K562 (cell line): ENCODE results near the gene MYO1H. TPM values are rescaled to one million over a fixed set of nuclear protein-coding genes. Genes with fewer than 3 reads are reported as not detected.

Experiments
- CBX5 ChIP-seq: IDR thresholded peaks from 2 replicates; pipeline ENCODE4 v1.6.1; 2014; ENCODE audit warnings: low read depth, borderline replicate concordance
- JUND ChIP-seq, 2 experiments: IDR thresholded peaks; 2 replicates in 1 of 2; 3 replicates in 1 of 2; pipeline ENCODE4 v1.6.1; 2011; ENCODE audit warnings: borderline replicate concordance in 2 of 2, low read depth in 2 of 2, low read length in 2 of 2, improper control_type of control experiment in 1 of 2, missing biosample characterization in 1 of 2, missing genetic modification characterization in 1 of 2, missing genetic modification reagents in 1 of 2
- KDM1A ChIP-seq, 2 experiments: fragments of 450-650 bp; IDR thresholded peaks; 2 replicates each; pipeline ENCODE4 v1.6.1; 2016; ENCODE audit warnings: mild to moderate bottlenecking in 2 of 2
- RAD21 ChIP-seq, 2 experiments: fragments of 250-450 bp in 1 of 2; fragments of 450-650 bp in 1 of 2; sonication (Bioruptor Pico) in 1 of 2; formaldehyde crosslinking in 1 of 2; IDR thresholded peaks in 1 of 2; conservative IDR thresholded peaks in 1 of 2; 2 replicates each; pipeline versions ENCODE4 v1.4.0 to v1.8.0; 2020 to 2022; ENCODE audit warnings: mild to moderate bottlenecking in 2 of 2, moderate library complexity in 1 of 2
- SMC3 ChIP-seq: conservative IDR thresholded peaks from 2 replicates; pipeline ENCODE4 v1.6.1; 2011; ENCODE audit warnings: low read depth, low read length, improper control_type of control experiment; ENCODE audit not compliant: insufficient read depth
- polyA plus RNA-seq, 8 experiments: library from polyadenylated mRNA; depleted of rRNA in 4 of 8; stranded (reverse) in 5 of 8; unstranded in 3 of 8; fragments of >200 nt; fragmentation: Nextera tagmentation in 2 of 8; fragmentation: Illumina TruSeq in 1 of 8; extraction: Ambion mirVana in 2 of 8; extraction: Trizol in 1 of 8; gene quantifications; 2 replicates each; pipeline versions ENCODE4 v1.2.1 to v1.2.3, GENCODE V29; 2011 to 2014; ENCODE audit warnings: inconsistent platforms in 1 of 8, missing spikeins in 1 of 8
- total RNA-seq, 7 experiments: library from RNA; depleted of rRNA in 6 of 7; stranded (reverse); fragments of >200 nt in 6 of 7; fragmentation: Illumina TruSeq in 2 of 7; extraction: Trizol in 2 of 7; gene quantifications; 2 replicates each; pipeline versions ENCODE4 v1.2.1 to v1.2.3, GENCODE V29; 2011 to 2021; ENCODE audit warnings: low replicate concordance in 1 of 7
- TF ChIP-seq, protein P1 (sequence below), 2 experiments: fragments of 450-650 bp; formaldehyde crosslinking in 1 of 2; IDR thresholded peaks; 2 replicates each; pipeline versions ENCODE4 v1.4.0 to v1.6.1; 2014 to 2020; ENCODE audit warnings: mild to moderate bottlenecking in 2 of 2, borderline replicate concordance in 1 of 2, low read depth in 1 of 2
- TF ChIP-seq, protein P2 (sequence below): fragments of 250-450 bp; sonication (Bioruptor Pico); IDR thresholded peaks from 2 replicates; pipeline ENCODE4 v1.8.0; 2022; ENCODE audit warnings: inconsistent platforms
- TF ChIP-seq, protein P3 (sequence below), 3 experiments: IDR thresholded peaks in 2 of 3; conservative IDR thresholded peaks in 1 of 3; 2 replicates each; pipeline ENCODE4 v1.5.1; 2011 to 2012; ENCODE audit warnings: low read length in 3 of 3, mild to moderate bottlenecking in 3 of 3, control low read depth in 2 of 3, improper control_type of control experiment in 1 of 3, inconsistent platforms in 1 of 3, low read depth in 1 of 3, mixed read lengths in 1 of 3, moderate library complexity in 1 of 3; ENCODE audit not compliant: insufficient read depth in 2 of 3

The MYO1H gene
- total and polyA plus RNA-seq, 9 of the 15 experiments (the other 6 are each of a cell fraction or from before 2014, with no cell fraction given) = not detected

GRCh38 chr12:109428037-109428629, 80.4 kb downstream of the MYO1H start (continued):
- TF ChIP-seq, protein P1, sequence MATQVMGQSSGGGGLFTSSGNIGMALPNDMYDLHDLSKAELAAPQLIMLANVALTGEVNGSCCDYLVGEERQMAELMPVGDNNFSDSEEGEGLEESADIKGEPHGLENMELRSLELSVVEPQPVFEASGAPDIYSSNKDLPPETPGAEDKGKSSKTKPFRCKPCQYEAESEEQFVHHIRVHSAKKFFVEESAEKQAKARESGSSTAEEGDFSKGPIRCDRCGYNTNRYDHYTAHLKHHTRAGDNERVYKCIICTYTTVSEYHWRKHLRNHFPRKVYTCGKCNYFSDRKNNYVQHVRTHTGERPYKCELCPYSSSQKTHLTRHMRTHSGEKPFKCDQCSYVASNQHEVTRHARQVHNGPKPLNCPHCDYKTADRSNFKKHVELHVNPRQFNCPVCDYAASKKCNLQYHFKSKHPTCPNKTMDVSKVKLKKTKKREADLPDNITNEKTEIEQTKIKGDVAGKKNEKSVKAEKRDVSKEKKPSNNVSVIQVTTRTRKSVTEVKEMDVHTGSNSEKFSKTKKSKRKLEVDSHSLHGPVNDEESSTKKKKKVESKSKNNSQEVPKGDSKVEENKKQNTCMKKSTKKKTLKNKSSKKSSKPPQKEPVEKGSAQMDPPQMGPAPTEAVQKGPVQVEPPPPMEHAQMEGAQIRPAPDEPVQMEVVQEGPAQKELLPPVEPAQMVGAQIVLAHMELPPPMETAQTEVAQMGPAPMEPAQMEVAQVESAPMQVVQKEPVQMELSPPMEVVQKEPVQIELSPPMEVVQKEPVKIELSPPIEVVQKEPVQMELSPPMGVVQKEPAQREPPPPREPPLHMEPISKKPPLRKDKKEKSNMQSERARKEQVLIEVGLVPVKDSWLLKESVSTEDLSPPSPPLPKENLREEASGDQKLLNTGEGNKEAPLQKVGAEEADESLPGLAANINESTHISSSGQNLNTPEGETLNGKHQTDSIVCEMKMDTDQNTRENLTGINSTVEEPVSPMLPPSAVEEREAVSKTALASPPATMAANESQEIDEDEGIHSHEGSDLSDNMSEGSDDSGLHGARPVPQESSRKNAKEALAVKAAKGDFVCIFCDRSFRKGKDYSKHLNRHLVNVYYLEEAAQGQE (IDR thresholded peaks at IDR 0.05; ENCODE audit: borderline replicate concordance) = peak; percentile 45; the same call in 1 of the 2 replicates
- TF ChIP-seq, protein P1 (CRISPR knock-in tag; IDR thresholded peaks at IDR 0.05; ENCODE audit: low read depth) = no peak
- TF ChIP-seq, protein P2, sequence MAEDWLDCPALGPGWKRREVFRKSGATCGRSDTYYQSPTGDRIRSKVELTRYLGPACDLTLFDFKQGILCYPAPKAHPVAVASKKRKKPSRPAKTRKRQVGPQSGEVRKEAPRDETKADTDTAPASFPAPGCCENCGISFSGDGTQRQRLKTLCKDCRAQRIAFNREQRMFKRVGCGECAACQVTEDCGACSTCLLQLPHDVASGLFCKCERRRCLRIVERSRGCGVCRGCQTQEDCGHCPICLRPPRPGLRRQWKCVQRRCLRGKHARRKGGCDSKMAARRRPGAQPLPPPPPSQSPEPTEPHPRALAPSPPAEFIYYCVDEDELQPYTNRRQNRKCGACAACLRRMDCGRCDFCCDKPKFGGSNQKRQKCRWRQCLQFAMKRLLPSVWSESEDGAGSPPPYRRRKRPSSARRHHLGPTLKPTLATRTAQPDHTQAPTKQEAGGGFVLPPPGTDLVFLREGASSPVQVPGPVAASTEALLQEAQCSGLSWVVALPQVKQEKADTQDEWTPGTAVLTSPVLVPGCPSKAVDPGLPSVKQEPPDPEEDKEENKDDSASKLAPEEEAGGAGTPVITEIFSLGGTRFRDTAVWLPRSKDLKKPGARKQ (CRISPR knock-in tag) = 0 out of 2 replicates have a peak, but pooled peaks have one; percentile 4
- TF ChIP-seq, protein P3, sequence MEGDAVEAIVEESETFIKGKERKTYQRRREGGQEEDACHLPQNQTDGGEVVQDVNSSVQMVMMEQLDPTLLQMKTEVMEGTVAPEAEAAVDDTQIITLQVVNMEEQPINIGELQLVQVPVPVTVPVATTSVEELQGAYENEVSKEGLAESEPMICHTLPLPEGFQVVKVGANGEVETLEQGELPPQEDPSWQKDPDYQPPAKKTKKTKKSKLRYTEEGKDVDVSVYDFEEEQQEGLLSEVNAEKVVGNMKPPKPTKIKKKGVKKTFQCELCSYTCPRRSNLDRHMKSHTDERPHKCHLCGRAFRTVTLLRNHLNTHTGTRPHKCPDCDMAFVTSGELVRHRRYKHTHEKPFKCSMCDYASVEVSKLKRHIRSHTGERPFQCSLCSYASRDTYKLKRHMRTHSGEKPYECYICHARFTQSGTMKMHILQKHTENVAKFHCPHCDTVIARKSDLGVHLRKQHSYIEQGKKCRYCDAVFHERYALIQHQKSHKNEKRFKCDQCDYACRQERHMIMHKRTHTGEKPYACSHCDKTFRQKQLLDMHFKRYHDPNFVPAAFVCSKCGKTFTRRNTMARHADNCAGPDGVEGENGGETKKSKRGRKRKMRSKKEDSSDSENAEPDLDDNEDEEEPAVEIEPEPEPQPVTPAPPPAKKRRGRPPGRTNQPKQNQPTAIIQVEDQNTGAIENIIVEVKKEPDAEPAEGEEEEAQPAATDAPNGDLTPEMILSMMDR (IDR thresholded peaks at IDR 0.05 in 2 of 3, conservative IDR thresholded peaks at IDR 0.05 in 1 of 3; ENCODE audit: insufficient read depth in 2 of 3, low read depth in 1 of 3, low read length in 3 of 3) = peak; percentile 92 to 98 (median 96)
- TF ChIP-seq RAD21 (CRISPR knock-in tag; conservative IDR thresholded peaks at IDR 0.05 in 1 of 2, IDR thresholded peaks at IDR 0.05 in 1 of 2) = peak; percentile 54 to 86
- peak; percentile 78 for TF ChIP-seq SMC3
- TF ChIP-seq KDM1A (IDR thresholded peaks at IDR 0.05) = no peak
- peak; percentile 41; the same call in 1 of the 2 replicates for TF ChIP-seq JUND (IDR thresholded peaks at IDR 0.05; ENCODE audit: borderline replicate concordance, low read depth, low read length)
- TF ChIP-seq JUND (tag; IDR thresholded peaks at IDR 0.05; ENCODE audit: borderline replicate concordance, low read depth, low read length) = no peak
- TF ChIP-seq CBX5 = no peak
